HEK293T (cell line): ENCODE data around the gene NDUFB11.

Source experiments
- BHLHE40 ChIP-seq: fragments of 450-650 bp; IDR thresholded peaks from 2 replicates; pipeline ENCODE4 v1.6.1; 2016; ENCODE audit warnings: mild to moderate bottlenecking, moderate library complexity, borderline replicate concordance
- FOXA1 ChIP-seq: fragments of 450-650 bp; IDR thresholded peaks from 2 replicates; pipeline ENCODE4 v1.6.1; 2016; ENCODE audit warnings: mild to moderate bottlenecking
- FOXK2 ChIP-seq: fragments of 450-650 bp; IDR thresholded peaks from 2 replicates; pipeline ENCODE4 v1.6.1; 2016; ENCODE audit warnings: mild to moderate bottlenecking
- L3MBTL2 ChIP-seq: fragments of 450-650 bp; conservative IDR thresholded peaks from 2 replicates; pipeline ENCODE4 v1.6.1; 2016; ENCODE audit warnings: mild to moderate bottlenecking
- SP1 ChIP-seq: fragments of 450-650 bp; IDR thresholded peaks from 2 replicates; pipeline ENCODE4 v1.6.1; 2017

GRCh38 chrX:47187106-47187677 is 42.7 kb upstream of the NDUFB11 start:
- no peak for TF ChIP-seq L3MBTL2
- TF ChIP-seq FOXK2: no peak
- TF ChIP-seq FOXA1: no peak
- TF ChIP-seq BHLHE40: no peak
- no peak for TF ChIP-seq SP1
